ENCODE measurements around the gene NIM1K. TPM values are rescaled to one million over a fixed set of nuclear protein-coding genes. Genes with fewer than 3 reads are reported as not detected.
"Not testable (repeated sequence)": the region's sequence is repeated elsewhere in the genome, so short reads cannot be mapped to it uniquely, and the experiment has no call there.

The NIM1K gene
- total RNA-seq, 1 experiment from 2014 or later = 0.26 TPM

GRCh38 chr5:43251754-43252153, 59.7 kb downstream of the NIM1K start:
- no peaks in the 10 kb centered on the region for H3K4me1 Mint-ChIP-seq (ENCODE audit: low read depth, unreplicated experiment)
- BruUV-seq (replicated peaks) = no TSS peak
- no peak overlapping the region for H3K4me3 Mint-ChIP-seq (ENCODE audit: low read depth, unreplicated experiment)
- no peak for DNase-seq
- H3K27me3 Mint-ChIP-seq (ENCODE audit: unreplicated experiment) = peaks cover 26% of the 10 kb centered on the region
- intact Hi-C loops (cut with micrococcal nuclease; ENCODE audit: unreplicated experiment) = no loop called here
- H3K9me3 Mint-ChIP-seq (ENCODE audit: low read depth, unreplicated experiment) = no peaks in the 10 kb centered on the region
- TF ChIP-seq CTCF (IDR thresholded peaks at IDR 0.05; ENCODE audit: unreplicated experiment) = no peak
- CTCF ChIA-PET = no interaction called here
- H3K36me3 Mint-ChIP-seq (ENCODE audit: insufficient read depth, unreplicated experiment) = no peaks in the 10 kb centered on the region
- H3K27ac Mint-ChIP-seq (ENCODE audit: unreplicated experiment) = no peak overlapping the region

DNA sequence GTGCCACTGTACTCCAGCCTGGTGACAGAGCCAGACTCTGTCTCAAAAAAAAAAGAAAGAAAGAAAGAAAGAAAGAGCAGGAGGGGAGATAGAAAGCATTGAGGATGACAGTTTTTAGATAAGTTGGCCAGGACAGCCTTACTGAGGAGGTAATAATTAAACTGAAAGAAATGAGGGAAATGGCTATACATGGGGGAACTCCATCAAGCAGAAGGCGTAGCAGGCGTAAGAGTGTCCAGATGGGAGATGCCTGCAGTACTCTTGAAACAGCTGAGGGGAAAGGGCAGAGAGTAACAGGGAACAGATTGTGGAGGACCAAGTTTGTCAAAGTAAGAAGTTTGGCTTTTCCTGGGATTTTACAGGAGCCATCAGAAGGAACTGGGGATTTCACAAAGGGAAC, 63.7 kb downstream of the NIM1K start:
- TF ChIP-seq CTCF (IDR thresholded peaks at IDR 0.05; ENCODE audit: unreplicated experiment) = no peak
- Mint-ChIP-seq H3K9me3 (ENCODE audit: low read depth, unreplicated experiment) (no peaks in the 10 kb centered on the region), H3K36me3 (ENCODE audit: insufficient read depth, unreplicated experiment) (no peaks in the 10 kb centered on the region), H3K27ac (ENCODE audit: unreplicated experiment) (no peak overlapping the region), H3K4me3 (ENCODE audit: low read depth, unreplicated experiment) (no peak overlapping the region), H3K4me1 (ENCODE audit: low read depth, unreplicated experiment) (no peaks in the 10 kb centered on the region), H3K27me3 (ENCODE audit: unreplicated experiment) (peaks cover 13% of the 10 kb centered on the region)
- intact Hi-C loops (cut with micrococcal nuclease; ENCODE audit: unreplicated experiment) = no loop called here
- DNase-seq = no peak
- CTCF ChIA-PET = interaction anchor here (0.7 kb wide), 1 partner anchor 507 kb away, joined by 4 read pairs; no protein-coding TSS in a partner anchor
- no TSS peak for BruUV-seq (replicated peaks)

- CTCF ChIA-PET = no interaction called here
- H3K9me3 Mint-ChIP-seq (ENCODE audit: low read depth, unreplicated experiment) = no peaks in the 10 kb centered on the region
- H3K27ac Mint-ChIP-seq (ENCODE audit: unreplicated experiment) = no peak overlapping the region
- intact Hi-C loops (cut with micrococcal nuclease; ENCODE audit: unreplicated experiment) = no loop called here
- H3K27me3 Mint-ChIP-seq (ENCODE audit: unreplicated experiment) = peaks cover 13% of the 10 kb centered on the region
- no peaks in the 10 kb centered on the region for H3K36me3 Mint-ChIP-seq (ENCODE audit: insufficient read depth, unreplicated experiment)
- no peak for TF ChIP-seq CTCF (IDR thresholded peaks at IDR 0.05; ENCODE audit: unreplicated experiment)
- no peaks in the 10 kb centered on the region for H3K4me1 Mint-ChIP-seq (ENCODE audit: low read depth, unreplicated experiment)
- BruUV-seq (replicated peaks) = no TSS peak
- no peak for DNase-seq
- H3K4me3 Mint-ChIP-seq (ENCODE audit: low read depth, unreplicated experiment) = no peak overlapping the region
Measured at GRCh38 chr5:43256261-43256966, 64.4 kb downstream of the NIM1K start.

GRCh38 chr5:43258116-43258515, 66.1 kb downstream of the NIM1K start:
- intact Hi-C loops (cut with micrococcal nuclease; ENCODE audit: unreplicated experiment) = no loop called here
- no peak for DNase-seq
- CTCF ChIA-PET = interaction anchor here (0.7 kb wide), 1 partner anchor 59 kb away, joined by 4 read pairs; no protein-coding TSS in a partner anchor
- Mint-ChIP-seq H3K9me3 (ENCODE audit: low read depth, unreplicated experiment) (no peaks in the 10 kb centered on the region), H3K4me3 (ENCODE audit: low read depth, unreplicated experiment) (no peak overlapping the region), H3K27me3 (ENCODE audit: unreplicated experiment) (peaks cover 24% of the 10 kb centered on the region), H3K36me3 (ENCODE audit: insufficient read depth, unreplicated experiment) (no peaks in the 10 kb centered on the region), H3K27ac (ENCODE audit: unreplicated experiment) (no peak overlapping the region), H3K4me1 (ENCODE audit: low read depth, unreplicated experiment) (no peaks in the 10 kb centered on the region)
- TF ChIP-seq CTCF (IDR thresholded peaks at IDR 0.05; ENCODE audit: unreplicated experiment) = no peak
- no TSS peak for BruUV-seq (replicated peaks)

- CTCF ChIA-PET; DNase-seq; intact Hi-C loops (cut with micrococcal nuclease; ENCODE audit: unreplicated experiment); BruUV-seq (replicated peaks); H3K36me3 Mint-ChIP-seq (ENCODE audit: insufficient read depth, unreplicated experiment); H3K4me3 Mint-ChIP-seq (ENCODE audit: low read depth, unreplicated experiment); H3K4me1 Mint-ChIP-seq (ENCODE audit: low read depth, unreplicated experiment); H3K27ac Mint-ChIP-seq (ENCODE audit: unreplicated experiment); H3K9me3 Mint-ChIP-seq (ENCODE audit: low read depth, unreplicated experiment): not testable (repeated sequence)
- peaks cover 29% of the 10 kb centered on the region for H3K27me3 Mint-ChIP-seq (ENCODE audit: unreplicated experiment)
Measured at GRCh38 chr5:43262269-43262668, 70.2 kb downstream of the NIM1K start.
